Islet of Langerhans (tissue), 1 donor: ENCODE data around the gene NKAPL.
"Not testable (repeated sequence)": the region's sequence is repeated elsewhere in the genome, so short reads cannot be mapped to it uniquely, and the experiment has no call there.

Experiments
- FAIRE-seq: peaks from one replicate; lab custom pipeline; 2011; peaks lifted over from hg19 to GRCh38; lab: Jason Lieb, UNC

The NKAPL gene

DNA sequence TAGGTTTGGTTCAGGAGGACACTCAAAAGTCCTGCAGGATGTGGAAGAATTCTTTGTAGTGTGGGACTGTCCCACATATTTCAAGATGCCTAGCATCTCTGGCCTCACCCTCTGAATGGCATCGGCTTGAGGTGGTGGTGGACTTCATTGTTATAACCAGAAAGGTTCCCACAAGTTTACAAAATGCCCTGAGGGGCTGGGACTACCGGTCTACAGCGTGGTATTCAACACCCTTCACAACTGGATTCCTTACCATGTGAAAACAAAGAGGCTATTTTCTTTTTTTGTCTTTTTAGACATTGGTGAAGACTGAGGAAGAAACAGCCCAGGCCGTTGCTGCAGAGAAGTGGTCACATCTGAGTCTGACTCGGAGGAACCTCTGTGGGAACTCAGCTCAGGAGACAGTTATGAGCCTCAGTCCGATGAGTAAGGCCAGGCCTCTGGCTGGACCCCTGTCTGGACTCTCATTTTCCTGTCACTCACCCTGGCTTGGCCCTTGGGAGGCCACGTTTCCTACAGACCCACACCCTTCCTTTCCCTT lies 37.5 kb downstream of the NKAPL start:
- no peak for FAIRE-seq

DNA sequence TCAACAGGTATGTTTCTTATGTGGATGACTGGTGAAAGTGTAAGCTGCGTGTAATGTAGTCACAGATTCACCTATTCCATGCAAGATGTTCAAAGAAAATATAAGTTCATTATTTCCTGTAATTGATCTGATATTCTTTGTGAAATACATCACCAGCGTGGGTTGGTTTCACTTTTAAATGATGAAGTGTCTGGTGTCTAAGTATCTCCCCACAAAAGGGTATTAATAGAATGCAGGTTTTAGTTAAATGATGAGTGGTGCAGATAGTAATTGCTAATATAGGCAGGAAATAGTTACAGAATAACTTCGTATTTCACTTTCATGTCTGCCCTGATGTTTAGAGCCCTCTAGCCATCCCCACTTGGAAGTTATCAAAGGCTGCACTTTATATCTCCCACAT lies 44.5 kb downstream of the NKAPL start:
- FAIRE-seq: no peak

DNA sequence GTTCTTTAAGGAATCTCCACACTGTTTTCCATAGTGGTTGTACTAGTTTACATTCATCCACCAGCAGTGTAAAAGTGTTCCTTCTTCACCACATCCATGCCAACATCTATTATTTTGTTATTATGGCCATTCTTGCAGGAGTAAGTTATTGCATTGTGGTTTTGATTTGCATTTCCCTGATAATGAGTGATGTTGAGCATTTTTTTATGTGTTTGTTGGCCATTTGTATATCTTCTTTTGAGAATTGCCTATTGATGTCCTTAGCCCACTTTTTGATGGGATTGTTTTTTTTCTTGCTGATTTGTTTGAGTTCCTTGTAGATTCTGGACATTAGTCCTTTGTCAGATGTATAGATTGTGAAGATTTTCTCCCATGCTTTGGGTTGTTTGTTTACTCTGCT lies 47.3 kb downstream of the NKAPL start:
- FAIRE-seq: not testable (repeated sequence)
